ENCODE data around the gene KRTAP20-1.

GRCh38 chr21:30567617-30568016 is 48.6 kb upstream of the KRTAP20-1 start:
- TF ChIP-seq CTCF (IDR thresholded peaks at IDR 0.05; ENCODE audit: insufficient read depth, low read length) (no peak), POLR2AphosphoS5 (IDR thresholded peaks at IDR 0.05; ENCODE audit: low read depth) (no peak), GABPA (IDR thresholded peaks at IDR 0.05; ENCODE audit: low read depth) (no peak), REST (IDR thresholded peaks at IDR 0.05; ENCODE audit: insufficient replicate concordance, low read depth) (no peak)

All from HL-60 (cell line).